IPS-NIHi11 (cell line): ENCODE data around the gene YBEY.

Source experiments
- DNase-seq: peaks from one replicate; pipeline ENCODE4 v3.0.0; 2012; ENCODE audit warnings: mixed read lengths, low spot score

YBEY gene

GRCh38 chr21:46328151-46328550 lies 42.0 kb downstream of the YBEY start:
- no peak for DNase-seq

- DNase-seq = no peak
These were observed 43.7 kb downstream of the YBEY start for GRCh38 chr21:46329796-46330195.

- no peak for DNase-seq
These were observed 48.4 kb downstream of the YBEY start for GRCh38 chr21:46334351-46335140.

- DNase-seq = no peak
These were observed 50.5 kb downstream of the YBEY start for GRCh38 chr21:46336603-46337002.

- DNase-seq = no peak
These were observed 54.9 kb downstream of the YBEY start for GRCh38 chr21:46340998-46341397.

- DNase-seq = no peak
These were observed 58.2 kb downstream of the YBEY start for GRCh38 chr21:46344219-46344915.

GRCh38 chr21:46345861-46346260 lies 59.7 kb downstream of the YBEY start:
- no peak for DNase-seq

- no peak for DNase-seq
These were observed 60.4 kb downstream of the YBEY start for GRCh38 chr21:46346296-46347202.

- DNase-seq = no peak
These were observed 61.0 kb downstream of the YBEY start for GRCh38 chr21:46347203-46347550.
